ENCODE results near the gene ZNF764. TPM values are rescaled to one million over a fixed set of nuclear protein-coding genes. Genes with fewer than 3 reads are reported as not detected.

Gene ZNF764
- total RNA-seq, 4 donors from 2014 or later: 12.5 to 16.7 (median 15.3) TPM

DNA sequence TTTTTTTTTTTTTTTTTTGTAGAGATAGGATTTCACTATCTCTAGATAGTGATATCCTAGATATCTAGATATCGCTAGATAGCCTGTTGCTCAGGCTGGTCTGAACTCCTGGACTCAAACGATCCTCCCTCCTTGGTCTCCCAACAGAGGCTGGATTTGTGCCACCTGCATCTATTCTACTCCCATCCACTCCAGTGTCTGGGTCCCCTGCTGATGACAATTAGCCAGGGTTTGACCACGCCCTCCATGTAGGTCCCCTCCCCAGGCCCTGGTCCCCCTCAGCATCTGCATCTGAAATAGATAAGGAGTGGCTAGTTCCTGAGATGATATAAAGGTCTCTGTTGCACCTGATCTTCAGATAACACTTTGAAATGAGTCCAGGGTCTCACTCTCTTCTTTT, 11.1 kb upstream of the ZNF764 start:
- no peaks in the 10 kb centered on the region for H3K27me3 ChIP-seq
- no peak for TF ChIP-seq EP300 (IDR thresholded peaks at IDR 0.05)
- no peak for TF ChIP-seq CTCF (IDR thresholded peaks at IDR 0.05)
- H3K4me3 ChIP-seq: no peak overlapping the region
- no peak overlapping the region for H3K27ac ChIP-seq
- no peak for DNase-seq (ENCODE audit: low spot score in 2 of 2)
- no peaks in the 10 kb centered on the region for H3K9me3 ChIP-seq
- H3K4me1 ChIP-seq: peaks cover 0 to 26% (median 19%) of the 10 kb centered on the region in 4 donors
- 90 to 94% methylated on average over 3 of the region's 3 CpGs for WGBS, 2 donors
- peaks cover 0 to 3% (median 0%) of the 10 kb centered on the region in 3 donors for H3K36me3 ChIP-seq

DNA sequence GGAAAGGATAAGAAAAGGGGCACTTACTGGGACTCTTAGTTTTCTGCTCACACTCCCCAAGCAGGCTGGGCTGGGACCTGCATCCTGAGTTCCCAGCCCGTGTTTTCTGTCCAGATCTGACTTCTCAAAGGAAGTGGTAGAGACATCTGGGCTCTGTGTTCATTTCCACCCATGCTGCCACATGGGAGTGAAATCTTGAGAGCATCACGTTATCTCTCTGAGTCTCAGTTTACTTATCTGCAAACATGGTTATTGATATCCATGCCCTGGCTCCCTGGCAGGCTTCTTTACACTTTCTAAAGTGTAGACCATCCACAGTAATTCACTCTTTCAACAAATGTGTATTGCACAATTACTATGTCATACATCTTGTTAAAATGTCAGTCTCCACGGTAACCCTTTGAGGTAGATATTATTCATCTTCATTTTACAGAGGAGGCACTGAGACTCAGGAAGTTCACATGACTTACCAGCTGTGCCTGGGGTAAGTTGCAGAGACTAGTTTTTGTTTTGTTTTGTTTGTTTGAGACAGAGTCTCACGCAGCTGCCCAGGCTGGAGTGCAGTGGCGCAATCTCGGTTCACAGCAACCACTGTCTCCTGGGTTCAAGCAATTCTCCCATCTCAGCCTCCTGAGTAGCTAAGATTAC, 9.9 kb upstream of the ZNF764 start:
- TF ChIP-seq POLR2A (IDR thresholded peaks at IDR 0.05) (no peak), EP300 (IDR thresholded peaks at IDR 0.05) (no peak), CTCF (IDR thresholded peaks at IDR 0.05) (no peak)
- H3K4me1 ChIP-seq: peaks cover 0 to 26% (median 19%) of the 10 kb centered on the region in 4 donors
- no peaks in the 10 kb centered on the region for H3K9me3 ChIP-seq
- no peak overlapping the region for H3K27ac ChIP-seq
- peaks cover 0 to 3% (median 0%) of the 10 kb centered on the region in 3 donors for H3K36me3 ChIP-seq
- 63 to 67% methylated on average over 6 of the region's 6 CpGs for WGBS, 2 donors
- DNase-seq (ENCODE audit: low spot score in 2 of 2): no peak
- no peaks in the 10 kb centered on the region for H3K27me3 ChIP-seq
- no peak overlapping the region for H3K4me3 ChIP-seq

- Histone ChIP-seq H3K9me3 (no peaks in the 10 kb centered on the region), H3K27me3 (no peaks in the 10 kb centered on the region), H3K4me1 (peaks cover 0 to 22% (median 16%) of the 10 kb centered on the region in 4 donors), H3K36me3 (peaks cover 0 to 3% (median 0%) of the 10 kb centered on the region in 3 donors), H3K27ac (no peak overlapping the region), H3K4me3 (no peak overlapping the region)
- 81 to 90% methylated on average over 14 of the region's 14 CpGs for WGBS, 2 donors
- DNase-seq (ENCODE audit: low spot score in 2 of 2): no peak
- TF ChIP-seq EP300 (IDR thresholded peaks at IDR 0.05) (no peak), POLR2A (IDR thresholded peaks at IDR 0.05) (no peak), CTCF (IDR thresholded peaks at IDR 0.05) (no peak)
Measured at GRCh38 chr16:30567160-30567990, 9.2 kb upstream of the ZNF764 start.

- 88 to 90% methylated on average over 4 of the region's 4 CpGs for WGBS, 2 donors
- peaks cover 0 to 3% (median 0%) of the 10 kb centered on the region in 3 donors for H3K36me3 ChIP-seq
- no peak for TF ChIP-seq CTCF (IDR thresholded peaks at IDR 0.05)
- TF ChIP-seq EP300 (IDR thresholded peaks at IDR 0.05): no peak
- no peak for TF ChIP-seq POLR2A (IDR thresholded peaks at IDR 0.05)
- no peak overlapping the region for H3K27ac ChIP-seq
- H3K9me3 ChIP-seq: no peaks in the 10 kb centered on the region
- DNase-seq (ENCODE audit: low spot score in 2 of 2): no peak
- H3K4me1 ChIP-seq: peaks cover 0 to 18% (median 13%) of the 10 kb centered on the region in 4 donors
- H3K27me3 ChIP-seq: no peaks in the 10 kb centered on the region
- no peak overlapping the region for H3K4me3 ChIP-seq
Measured at GRCh38 chr16:30566531-30566930, 8.4 kb upstream of the ZNF764 start.

GRCh38 chr16:30565984-30566383, 7.8 kb upstream of the ZNF764 start:
- H3K9me3 ChIP-seq: no peaks in the 10 kb centered on the region
- WGBS, 2 donors: 68 to 78% methylated on average over 8 of the region's 8 CpGs
- no peaks in the 10 kb centered on the region for H3K27me3 ChIP-seq
- DNase-seq (ENCODE audit: low spot score in 2 of 2): no peak
- peaks cover 0 to 3% (median 0%) of the 10 kb centered on the region in 3 donors for H3K36me3 ChIP-seq
- H3K4me3 ChIP-seq: no peak overlapping the region
- peaks cover 0 to 18% (median 15%) of the 10 kb centered on the region in 4 donors for H3K4me1 ChIP-seq
- TF ChIP-seq CTCF (IDR thresholded peaks at IDR 0.05) (no peak), POLR2A (IDR thresholded peaks at IDR 0.05) (no peak), EP300 (IDR thresholded peaks at IDR 0.05) (no peak)
- no peak overlapping the region for H3K27ac ChIP-seq

Measured in tibial nerve (tissue), 4 donors.